Bronchial epithelial cell (primary cell): ENCODE measurements around the gene C5AR2. TPM values are rescaled to one million over a fixed set of nuclear protein-coding genes. Genes with fewer than 3 reads are reported as not detected.
A peak's percentile ranks its signal among the peaks of the same experiment; 100 is the strongest.

Source experiments
- DNase-seq: peaks from one replicate; pipeline ENCODE4 v3.0.0-alpha.2; 2010; ENCODE audit warnings: low read depth
- FAIRE-seq: peaks from 2 replicates; lab custom pipeline; 2011; peaks lifted over from hg19 to GRCh38; lab: Jason Lieb, UNC
- H3K27me3 ChIP-seq: 2 replicates; pipeline ENCODE4 v1.5.1; 2011; ENCODE audit warnings: low read length; ENCODE audit not compliant: control insufficient read depth, insufficient read depth
- H3K36me3 ChIP-seq: 2 replicates; pipeline ENCODE4 v1.5.1; 2011; ENCODE audit warnings: low read length; ENCODE audit not compliant: control insufficient read depth, insufficient read depth
- H3K4me3 ChIP-seq: 2 replicates; pipeline ENCODE4 v1.5.1; 2011; ENCODE audit warnings: mild to moderate bottlenecking, low read depth, low read length, control low read depth
- total RNA-seq: library from RNA; depleted of rRNA; stranded (reverse); fragments of >200 nt; gene quantifications from 2 replicates; pipeline ENCODE4 v1.2.1, GENCODE V29; 2014
- TF ChIP-seq, protein P1 (sequence below): IDR thresholded peaks from 2 replicates; pipeline ENCODE4 v1.5.1; 2011; ENCODE audit warnings: mild to moderate bottlenecking, moderate library complexity, low read length, control low read depth, inconsistent platforms; ENCODE audit not compliant: insufficient read depth, severe bottlenecking

C5AR2 gene
- total RNA-seq, 1 donor from 2014 or later: 0.53 TPM

DNA sequence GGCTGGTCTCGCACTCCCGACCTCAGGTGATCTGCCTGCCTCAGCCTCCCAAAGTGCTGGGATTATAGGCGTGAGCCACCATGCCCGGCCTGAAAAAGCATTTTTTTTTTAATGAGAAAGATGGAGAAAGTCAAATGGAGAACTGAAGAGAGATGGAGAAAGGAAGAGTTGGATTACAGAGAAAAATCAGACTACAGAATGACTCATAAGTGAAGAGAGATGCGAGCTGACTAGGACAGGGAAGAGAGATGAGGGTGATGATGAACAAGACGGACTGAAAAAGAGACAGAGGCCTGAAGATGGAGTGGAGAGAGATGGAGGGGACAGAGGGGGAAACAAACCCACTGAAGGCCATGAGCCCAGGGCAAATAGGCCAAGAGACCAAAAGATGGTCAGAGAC lies 18.7 kb downstream of the C5AR2 start:
- TF ChIP-seq, protein P1, sequence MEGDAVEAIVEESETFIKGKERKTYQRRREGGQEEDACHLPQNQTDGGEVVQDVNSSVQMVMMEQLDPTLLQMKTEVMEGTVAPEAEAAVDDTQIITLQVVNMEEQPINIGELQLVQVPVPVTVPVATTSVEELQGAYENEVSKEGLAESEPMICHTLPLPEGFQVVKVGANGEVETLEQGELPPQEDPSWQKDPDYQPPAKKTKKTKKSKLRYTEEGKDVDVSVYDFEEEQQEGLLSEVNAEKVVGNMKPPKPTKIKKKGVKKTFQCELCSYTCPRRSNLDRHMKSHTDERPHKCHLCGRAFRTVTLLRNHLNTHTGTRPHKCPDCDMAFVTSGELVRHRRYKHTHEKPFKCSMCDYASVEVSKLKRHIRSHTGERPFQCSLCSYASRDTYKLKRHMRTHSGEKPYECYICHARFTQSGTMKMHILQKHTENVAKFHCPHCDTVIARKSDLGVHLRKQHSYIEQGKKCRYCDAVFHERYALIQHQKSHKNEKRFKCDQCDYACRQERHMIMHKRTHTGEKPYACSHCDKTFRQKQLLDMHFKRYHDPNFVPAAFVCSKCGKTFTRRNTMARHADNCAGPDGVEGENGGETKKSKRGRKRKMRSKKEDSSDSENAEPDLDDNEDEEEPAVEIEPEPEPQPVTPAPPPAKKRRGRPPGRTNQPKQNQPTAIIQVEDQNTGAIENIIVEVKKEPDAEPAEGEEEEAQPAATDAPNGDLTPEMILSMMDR: no peak
- FAIRE-seq (no peak), DNase-seq (no peak)
- Histone ChIP-seq H3K36me3 (peaks cover 15% of the 10 kb centered on the region), H3K27me3 (no peaks in the 10 kb centered on the region), H3K4me3 (no peak overlapping the region)

DNA sequence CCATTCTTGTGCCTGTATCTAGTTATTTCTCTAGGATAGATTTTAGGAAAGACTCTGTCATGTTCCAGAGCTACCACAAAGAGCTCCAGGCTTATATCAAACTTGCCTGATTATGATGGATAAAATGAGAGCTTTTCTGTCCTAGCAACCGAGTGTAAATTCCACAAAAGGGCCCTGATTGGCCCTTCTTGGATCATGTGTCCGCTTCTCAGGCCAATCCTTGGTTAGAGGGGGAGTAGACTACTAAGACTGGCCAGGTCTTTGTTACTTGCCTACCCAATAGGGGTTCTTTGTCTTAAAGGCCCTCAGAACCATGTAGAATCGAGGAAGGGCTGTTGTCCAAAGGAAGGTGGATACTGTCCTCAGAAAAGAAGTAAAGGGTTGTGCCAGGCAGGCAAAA lies 19.6 kb downstream of the C5AR2 start:
- Histone ChIP-seq H3K4me3 (no peak overlapping the region), H3K27me3 (no peaks in the 10 kb centered on the region), H3K36me3 (peaks cover 17% of the 10 kb centered on the region)
- TF ChIP-seq, protein P1: no peak
- DNase-seq: peak; percentile 22
- no peak for FAIRE-seq

GRCh38 chr19:47352095-47352494 lies 20.1 kb downstream of the C5AR2 start:
- H3K27me3 ChIP-seq: no peaks in the 10 kb centered on the region
- H3K4me3 ChIP-seq: no peak overlapping the region
- TF ChIP-seq, protein P1: no peak
- DNase-seq (no peak), FAIRE-seq (no peak)
- H3K36me3 ChIP-seq: peaks cover 20% of the 10 kb centered on the region

- no peak overlapping the region for H3K4me3 ChIP-seq
- DNase-seq (no peak), FAIRE-seq (no peak)
- peaks cover 26% of the 10 kb centered on the region for H3K36me3 ChIP-seq
- no peaks in the 10 kb centered on the region for H3K27me3 ChIP-seq
- TF ChIP-seq, protein P1: no peak
These were observed 21.3 kb downstream of the C5AR2 start for GRCh38 chr19:47353307-47353712.

- no peak overlapping the region for H3K4me3 ChIP-seq
- peaks cover 35% of the 10 kb centered on the region for H3K36me3 ChIP-seq
- H3K27me3 ChIP-seq: no peaks in the 10 kb centered on the region
- DNase-seq (no peak), FAIRE-seq (no peak)
- TF ChIP-seq, protein P1: no peak
These were observed 24.9 kb downstream of the C5AR2 start for GRCh38 chr19:47356900-47357299.
